Neuronal stem cell (in vitro differentiated cells): Measurements from ENCODE around the gene PRCD.
"Not testable (repeated sequence)": the region's sequence is repeated elsewhere in the genome, so short reads cannot be mapped to it uniquely, and the experiment has no call there.

Source experiments
- DNase-seq: peaks from one replicate; pipeline ENCODE4 v3.0.0-alpha.2; 2013; ENCODE audit warnings: low spot score
- H2AFZ ChIP-seq: one replicate; pipeline ENCODE4 v1.6.1; 2013; ENCODE audit warnings: mild to moderate bottlenecking, low read length, inconsistent platforms
- H2AK5ac ChIP-seq: 2 replicates; pipeline ENCODE4 v1.6.1; 2013; ENCODE audit warnings: low read depth, mild to moderate bottlenecking, inconsistent platforms, low read length, moderate library complexity, mixed read lengths
- H2BK120ac ChIP-seq: 2 replicates; pipeline ENCODE4 v1.6.1; 2013; ENCODE audit warnings: low read depth, mild to moderate bottlenecking, inconsistent platforms, low read length, moderate library complexity, mixed read lengths
- H2BK12ac ChIP-seq: one replicate; pipeline ENCODE4 v1.6.1; 2013; ENCODE audit warnings: low read length, inconsistent platforms
- H2BK15ac ChIP-seq: 2 replicates; pipeline ENCODE4 v1.6.1; 2013; ENCODE audit warnings: mild to moderate bottlenecking, low read length, inconsistent platforms, mixed read lengths
- H2BK5ac ChIP-seq: one replicate; pipeline ENCODE4 v1.6.1; 2013; ENCODE audit warnings: inconsistent platforms, mild to moderate bottlenecking, low read length, moderate library complexity
- H3K14ac ChIP-seq: one replicate; pipeline ENCODE4 v1.6.1; 2013; ENCODE audit warnings: low read length, inconsistent platforms
- H3K18ac ChIP-seq: 2 replicates; pipeline ENCODE4 v1.6.1; 2013; ENCODE audit warnings: low read length, inconsistent platforms
- H3K23ac ChIP-seq: 2 replicates; pipeline ENCODE4 v1.6.1; 2013; ENCODE audit warnings: low read depth, mild to moderate bottlenecking, mixed read lengths, low read length, inconsistent platforms; ENCODE audit not compliant: poor library complexity
- H3K27ac ChIP-seq: replicated peaks from 3 replicates; pipeline ENCODE4 v1.5.1; 2013; ENCODE audit warnings: low read length, inconsistent platforms
- H3K27me3 ChIP-seq, 3 experiments: 2 replicates each; pipeline ENCODE4 v1.6.1; 2013; ENCODE audit warnings: low read length in 3 of 3, mild to moderate bottlenecking in 2 of 3, inconsistent platforms in 1 of 3, low read depth in 1 of 3, mixed read lengths in 1 of 3, moderate library complexity in 1 of 3; ENCODE audit not compliant: control insufficient read depth in 3 of 3, insufficient read depth in 3 of 3
- H3K36me3 ChIP-seq, 2 donors: replicated peaks in 1 of 2; 2 replicates each; pipeline ENCODE4 v1.6.1; 2013; ENCODE audit warnings: low read length in 2 of 2; ENCODE audit not compliant: control insufficient read depth in 2 of 2, insufficient read depth in 2 of 2
- H3K4ac ChIP-seq: 2 replicates; pipeline ENCODE4 v1.6.1; 2013; ENCODE audit warnings: inconsistent platforms, mild to moderate bottlenecking, low read length, moderate library complexity
- H3K4me1 ChIP-seq, 2 donors: 1 replicate in 1 of 2; 2 replicates in 1 of 2; pipeline ENCODE4 v1.6.1; 2013; ENCODE audit warnings: low read length in 2 of 2, low read depth in 1 of 2; ENCODE audit not compliant: control insufficient read depth in 2 of 2, insufficient read depth in 1 of 2
- H3K4me2 ChIP-seq: one replicate; pipeline ENCODE4 v1.6.1; 2013; ENCODE audit warnings: mild to moderate bottlenecking, low read length, inconsistent platforms; ENCODE audit not compliant: insufficient read depth, poor library complexity, severe bottlenecking
- H3K4me3 ChIP-seq, 2 donors: 2 replicates each; pipeline ENCODE4 v1.5.1; 2013; ENCODE audit warnings: low read length in 2 of 2, mild to moderate bottlenecking in 2 of 2, inconsistent platforms in 1 of 2, moderate library complexity in 1 of 2
- H3K79me1 ChIP-seq: one replicate; pipeline ENCODE4 v1.6.1; 2013; ENCODE audit warnings: low read depth, mild to moderate bottlenecking, inconsistent platforms, low read length, moderate library complexity
- H3K9ac ChIP-seq: one replicate; pipeline ENCODE4 v1.6.1; 2013; ENCODE audit warnings: mild to moderate bottlenecking, low read depth, low read length, inconsistent platforms; ENCODE audit not compliant: poor library complexity
- H3K9me3 ChIP-seq, 2 donors: replicated peaks in 1 of 2; 2 replicates each; pipeline versions ENCODE3 to v1.6.1; 2013; ENCODE audit warnings: low read length in 2 of 2, mild to moderate bottlenecking in 2 of 2, inconsistent platforms in 1 of 2, low read depth in 1 of 2, mixed read lengths in 1 of 2, moderate library complexity in 1 of 2; ENCODE audit not compliant: control insufficient read depth in 2 of 2, insufficient read depth in 1 of 2
- H4K8ac ChIP-seq: one replicate; pipeline ENCODE4 v1.6.1; 2013; ENCODE audit warnings: low read depth, mild to moderate bottlenecking, inconsistent platforms, low read length, moderate library complexity
- H4K91ac ChIP-seq: one replicate; pipeline ENCODE4 v1.6.1; 2013; ENCODE audit warnings: low read length, low read depth, mild to moderate bottlenecking, inconsistent platforms; ENCODE audit not compliant: poor library complexity
- WGBS, 2 donors: extraction: QIAGEN DNeasy Blood & Tissue Kit; methylation state at CpG; one replicate each; pipeline ENCODE4 v1.1.7; 2013; ENCODE audit warnings: missing lambda C conversion rate in 2 of 2, mixed read lengths in 1 of 2; ENCODE audit not compliant: insufficient read length in 2 of 2, insufficient replicate concordance in 1 of 2; ENCODE audit errors: extremely low coverage in 2 of 2; 5-methylcytosine and 5-hydroxymethylcytosine counted together

Gene PRCD

GRCh38 chr17:76521683-76522082 is 18.2 kb upstream of the PRCD start:
- H3K4me1 ChIP-seq, H3K23ac ChIP-seq, DNase-seq, H3K36me3 ChIP-seq, H3K4me3 ChIP-seq, H3K9me3 ChIP-seq, H2BK120ac ChIP-seq, H2AK5ac ChIP-seq, H3K4ac ChIP-seq, H2BK5ac ChIP-seq, H4K8ac ChIP-seq, H3K4me2 ChIP-seq, H3K27ac ChIP-seq, H3K18ac ChIP-seq, H3K9ac ChIP-seq, H2AFZ ChIP-seq, H2BK15ac ChIP-seq, H4K91ac ChIP-seq, H2BK12ac ChIP-seq, H3K79me1 ChIP-seq: not testable (repeated sequence)
- Histone ChIP-seq H3K14ac (peak overlapping the region; percentile 47), H3K27me3 (peaks cover 0 to 47% (median 2%) of the 10 kb centered on the region in 3 experiments)
- WGBS, 2 donors = no CpG with 5 or more reads among the region's 10 CpGs

- Histone ChIP-seq H2AFZ (peak overlapping the region; percentile 51), H3K36me3 (no peaks in the 10 kb centered on the region), H2BK5ac (no peak overlapping the region), H3K4me3 (no peak overlapping the region), H3K4ac (no peak overlapping the region), H2AK5ac (no peak overlapping the region), H3K4me1 (peaks cover 7 to 13% of the 10 kb centered on the region in 2 donors), H3K18ac (peak overlapping the region; percentile 79), H2BK12ac (peak overlapping the region; percentile 60), H3K27me3 (peaks cover 0 to 43% (median 2%) of the 10 kb centered on the region in 3 experiments), H4K8ac (no peak overlapping the region), H2BK15ac (no peak overlapping the region), H3K79me1 (peaks cover 1% of the 10 kb centered on the region), H3K9me3 (no peaks in the 10 kb centered on the region), H3K27ac (no peak overlapping the region), H2BK120ac (no peak overlapping the region), H3K23ac (peak overlapping the region; percentile 75), H4K91ac (no peak overlapping the region), H3K9ac (no peak overlapping the region), H3K4me2 (peak overlapping the region; percentile 30), H3K14ac (no peak overlapping the region)
- no CpG with 5 or more reads among the region's 35 CpGs for WGBS, 2 donors
- peak; percentile 74 for DNase-seq
These were observed 16.5 kb upstream of the PRCD start for GRCh38 chr17:76523084-76524037.

- peaks cover 1% of the 10 kb centered on the region for H3K79me1 ChIP-seq
- peak overlapping the region; percentile 68 for H3K23ac ChIP-seq
- DNase-seq = no peak
- peak overlapping the region; percentile 78 for H3K9ac ChIP-seq
- no peak overlapping the region for H3K4me3 ChIP-seq
- no peak overlapping the region for H2BK15ac ChIP-seq
- H2BK5ac ChIP-seq = no peak overlapping the region
- H4K8ac ChIP-seq = no peak overlapping the region
- peak overlapping the region; percentile 80 for H3K18ac ChIP-seq
- H3K4me1 ChIP-seq = peaks cover 16 to 18% of the 10 kb centered on the region in 2 donors
- no peak overlapping the region for H2BK120ac ChIP-seq
- no CpG with 5 or more reads among the region's 25 CpGs for WGBS, 2 donors
- no peak overlapping the region for H3K4me2 ChIP-seq
- peaks cover 0 to 39% (median 2%) of the 10 kb centered on the region in 3 experiments for H3K27me3 ChIP-seq
- H3K9me3 ChIP-seq = no peaks in the 10 kb centered on the region
- no peak overlapping the region for H4K91ac ChIP-seq
- H3K4ac ChIP-seq = no peak overlapping the region
- H3K36me3 ChIP-seq = no peaks in the 10 kb centered on the region
- H3K14ac ChIP-seq = peak overlapping the region; percentile 8
- H2AFZ ChIP-seq = peak overlapping the region; percentile 49
- H3K27ac ChIP-seq = no peak overlapping the region
- peak overlapping the region; percentile 65 for H2AK5ac ChIP-seq
- peak overlapping the region; percentile 41 for H2BK12ac ChIP-seq
These were observed 15.0 kb upstream of the PRCD start for GRCh38 chr17:76524598-76525512.

- H4K91ac ChIP-seq, H3K4me2 ChIP-seq, H3K79me1 ChIP-seq, H3K9ac ChIP-seq, H3K9me3 ChIP-seq, H3K27ac ChIP-seq, H3K4me3 ChIP-seq, H3K23ac ChIP-seq, H2AFZ ChIP-seq, H3K36me3 ChIP-seq, H2BK120ac ChIP-seq, H4K8ac ChIP-seq, H3K18ac ChIP-seq, H2BK5ac ChIP-seq, H2AK5ac ChIP-seq, H2BK15ac ChIP-seq, H2BK12ac ChIP-seq, H3K4ac ChIP-seq, H3K14ac ChIP-seq, DNase-seq: not testable (repeated sequence)
- no CpG with 5 or more reads among the region's 8 CpGs for WGBS, 2 donors
- Histone ChIP-seq H3K4me1 (peaks cover 22 to 24% of the 10 kb centered on the region in 2 donors), H3K27me3 (peaks cover 0 to 33% (median 2%) of the 10 kb centered on the region in 3 experiments)
These were observed 14.4 kb upstream of the PRCD start for GRCh38 chr17:76525513-76525833.
